Mammary epithelial cell (primary cell): ENCODE results near the gene DOCK1.

Source experiments
- EZH2 ChIP-seq: IDR thresholded peaks from 2 replicates; pipeline ENCODE4 v1.6.1; 2012; ENCODE audit warnings: low read length, inconsistent platforms, borderline replicate concordance
- TF ChIP-seq, protein P1 (sequence below), 2 donors: IDR thresholded peaks in 1 of 2; conservative IDR thresholded peaks in 1 of 2; 2 replicates each; pipeline ENCODE4 v1.5.1; 2011 to 2012; ENCODE audit warnings: inconsistent platforms in 2 of 2, low read length in 2 of 2, mild to moderate bottlenecking in 2 of 2, control low read depth in 1 of 2, low read depth in 1 of 2; ENCODE audit not compliant: insufficient read depth in 1 of 2; ENCODE audit errors: extremely low read depth in 1 of 2

DNA sequence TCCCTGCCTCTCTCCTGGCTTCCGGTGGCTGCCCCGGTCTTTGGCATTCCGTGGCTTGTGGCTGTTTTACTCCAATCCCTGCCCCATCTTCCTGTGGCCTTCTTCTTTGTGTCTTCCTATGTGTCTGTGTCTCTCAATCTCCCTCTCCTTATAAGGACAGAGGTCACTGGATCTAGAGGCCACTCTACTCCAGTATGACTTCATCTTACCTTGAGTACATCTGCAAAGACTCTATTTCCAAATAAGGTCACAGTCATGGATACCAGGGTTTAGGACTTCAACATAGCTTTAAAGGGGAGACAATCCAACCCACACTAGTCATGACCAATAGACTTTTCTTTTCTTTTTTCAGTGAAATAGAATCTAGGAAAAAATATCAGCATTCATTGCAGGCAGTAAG lies 444.5 kb downstream of the DOCK1 start:
- TF ChIP-seq, protein P1, sequence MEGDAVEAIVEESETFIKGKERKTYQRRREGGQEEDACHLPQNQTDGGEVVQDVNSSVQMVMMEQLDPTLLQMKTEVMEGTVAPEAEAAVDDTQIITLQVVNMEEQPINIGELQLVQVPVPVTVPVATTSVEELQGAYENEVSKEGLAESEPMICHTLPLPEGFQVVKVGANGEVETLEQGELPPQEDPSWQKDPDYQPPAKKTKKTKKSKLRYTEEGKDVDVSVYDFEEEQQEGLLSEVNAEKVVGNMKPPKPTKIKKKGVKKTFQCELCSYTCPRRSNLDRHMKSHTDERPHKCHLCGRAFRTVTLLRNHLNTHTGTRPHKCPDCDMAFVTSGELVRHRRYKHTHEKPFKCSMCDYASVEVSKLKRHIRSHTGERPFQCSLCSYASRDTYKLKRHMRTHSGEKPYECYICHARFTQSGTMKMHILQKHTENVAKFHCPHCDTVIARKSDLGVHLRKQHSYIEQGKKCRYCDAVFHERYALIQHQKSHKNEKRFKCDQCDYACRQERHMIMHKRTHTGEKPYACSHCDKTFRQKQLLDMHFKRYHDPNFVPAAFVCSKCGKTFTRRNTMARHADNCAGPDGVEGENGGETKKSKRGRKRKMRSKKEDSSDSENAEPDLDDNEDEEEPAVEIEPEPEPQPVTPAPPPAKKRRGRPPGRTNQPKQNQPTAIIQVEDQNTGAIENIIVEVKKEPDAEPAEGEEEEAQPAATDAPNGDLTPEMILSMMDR (conservative IDR thresholded peaks at IDR 0.05 in 1 of 2, IDR thresholded peaks at IDR 0.05 in 1 of 2; ENCODE audit: extremely low read depth in 1 of 2, insufficient read depth in 1 of 2, low read depth in 1 of 2, low read length in 2 of 2): no peak
- no peak for TF ChIP-seq EZH2
